ENCODE results near the gene C1GALT1C1.
A peak's percentile ranks its signal among the peaks of the same experiment; 100 is the strongest.
"Not testable (repeated sequence)": the region's sequence is repeated elsewhere in the genome, so short reads cannot be mapped to it uniquely, and the experiment has no call there.

The C1GALT1C1 gene

GRCh38 chrX:120629667-120630537 lies at the start of gene C1GALT1C1:
Gene C1GALT1C1, minus strand, starts transcription at chrX:120630054. Its CDS starts 2,888 bp downstream, at chrX:120627166.
- peak within 1 kb of the TSS; percentile 81 for H3K27ac ChIP-seq
- peak within 1 kb of the TSS; percentile 79 for H3K9ac ChIP-seq
- no peaks in the 10 kb centered on the region; the same call in 1 of the 2 replicates for H3K9me3 ChIP-seq
- H3K4me1 ChIP-seq = peaks cover 16% of the 10 kb centered on the region
- H4K20me1 ChIP-seq = no peaks in the 10 kb centered on the region
- no peaks in the 10 kb centered on the region for H3K27me3 ChIP-seq
- H3K4me2 ChIP-seq = peak within 1 kb of the TSS; percentile 66
- no peak for TF ChIP-seq Cebpa-rat (IDR thresholded peaks at IDR 0.05)
- no peaks in the 10 kb centered on the region for H3K36me3 ChIP-seq
- peak within 1 kb of the TSS; percentile 69 for H3K4me3 ChIP-seq

- Histone ChIP-seq H3K27ac (no peak overlapping the region), H3K4me2 (no peak overlapping the region), H3K9ac (no peak overlapping the region), H3K9me3 (peaks cover 10% of the 10 kb centered on the region), H3K36me3 (no peaks in the 10 kb centered on the region), H3K4me3 (no peak overlapping the region), H4K20me1 (no peaks in the 10 kb centered on the region), H3K4me1 (peaks cover 2% of the 10 kb centered on the region; the same call in 1 of the 2 replicates), H3K27me3 (no peaks in the 10 kb centered on the region)
- no peak for TF ChIP-seq Cebpa-rat (IDR thresholded peaks at IDR 0.05)
These were observed 47.3 kb upstream of the C1GALT1C1 start for GRCh38 chrX:120677004-120677652.

GRCh38 chrX:120672841-120673530 lies 43.1 kb upstream of the C1GALT1C1 start:
- peaks cover 5% of the 10 kb centered on the region; the same call in 1 of the 2 replicates for H3K4me1 ChIP-seq
- no peak overlapping the region for H3K4me2 ChIP-seq
- no peaks in the 10 kb centered on the region for H4K20me1 ChIP-seq
- peaks cover 10% of the 10 kb centered on the region for H3K9me3 ChIP-seq
- H3K27ac ChIP-seq = no peak overlapping the region
- no peaks in the 10 kb centered on the region for H3K27me3 ChIP-seq
- H3K4me3 ChIP-seq = no peak overlapping the region
- H3K9ac ChIP-seq = no peak overlapping the region
- H3K36me3 ChIP-seq = no peaks in the 10 kb centered on the region
- no peak for TF ChIP-seq Cebpa-rat (IDR thresholded peaks at IDR 0.05)

- Histone ChIP-seq H3K9ac (no peak overlapping the region), H3K9me3 (peaks cover 10% of the 10 kb centered on the region), H3K36me3 (no peaks in the 10 kb centered on the region), H3K4me1 (peaks cover 5% of the 10 kb centered on the region; the same call in 1 of the 2 replicates), H3K27ac (no peak overlapping the region), H3K4me2 (no peak overlapping the region), H3K4me3 (no peak overlapping the region), H3K27me3 (no peaks in the 10 kb centered on the region), H4K20me1 (no peaks in the 10 kb centered on the region)
- TF ChIP-seq Cebpa-rat (IDR thresholded peaks at IDR 0.05) = no peak
These were observed 42.5 kb upstream of the C1GALT1C1 start for GRCh38 chrX:120672389-120672788.

GRCh38 chrX:120671963-120672362 lies 42.1 kb upstream of the C1GALT1C1 start:
- TF ChIP-seq Cebpa-rat (IDR thresholded peaks at IDR 0.05) = no peak
- H3K27ac ChIP-seq = no peak overlapping the region
- H3K4me3 ChIP-seq = no peak overlapping the region
- no peaks in the 10 kb centered on the region for H3K27me3 ChIP-seq
- no peaks in the 10 kb centered on the region for H4K20me1 ChIP-seq
- peaks cover 10% of the 10 kb centered on the region for H3K9me3 ChIP-seq
- H3K36me3 ChIP-seq = no peaks in the 10 kb centered on the region
- H3K4me1 ChIP-seq = peaks cover 5% of the 10 kb centered on the region; the same call in 1 of the 2 replicates
- no peak overlapping the region for H3K4me2 ChIP-seq
- H3K9ac ChIP-seq = no peak overlapping the region

- H3K36me3 ChIP-seq = no peaks in the 10 kb centered on the region
- no peak overlapping the region for H3K4me2 ChIP-seq
- H3K4me3 ChIP-seq = no peak overlapping the region
- H3K9me3 ChIP-seq = no peaks in the 10 kb centered on the region
- no peak for TF ChIP-seq Cebpa-rat (IDR thresholded peaks at IDR 0.05)
- H3K4me1 ChIP-seq = peaks cover 5% of the 10 kb centered on the region; the same call in 1 of the 2 replicates
- H4K20me1 ChIP-seq = no peaks in the 10 kb centered on the region
- no peak overlapping the region for H3K27ac ChIP-seq
- no peak overlapping the region for H3K9ac ChIP-seq
- no peaks in the 10 kb centered on the region for H3K27me3 ChIP-seq
These were observed 38.5 kb upstream of the C1GALT1C1 start for GRCh38 chrX:120668357-120668756.

- not testable (repeated sequence) for H3K4me3 ChIP-seq, H3K9me3 ChIP-seq, H3K27ac ChIP-seq
These were observed 34.7 kb upstream of the C1GALT1C1 start for GRCh38 chrX:120664535-120664934.

GRCh38 chrX:120664081-120664480 lies 34.2 kb upstream of the C1GALT1C1 start:
- Histone ChIP-seq H3K4me1 (no peaks in the 10 kb centered on the region), H3K9me3 (no peaks in the 10 kb centered on the region), H3K27me3 (no peaks in the 10 kb centered on the region), H4K20me1 (no peaks in the 10 kb centered on the region), H3K27ac (no peak overlapping the region), H3K4me3 (no peak overlapping the region), H3K4me2 (no peak overlapping the region), H3K36me3 (no peaks in the 10 kb centered on the region), H3K9ac (no peak overlapping the region)
- TF ChIP-seq Cebpa-rat (IDR thresholded peaks at IDR 0.05) = no peak

More at GRCh38 chrX:120664535-120664934, 34.7 kb upstream of the C1GALT1C1 start:
- H4K20me1 ChIP-seq, H3K36me3 ChIP-seq, H3K27me3 ChIP-seq, H3K4me1 ChIP-seq, H3K9ac ChIP-seq, H3K4me2 ChIP-seq: not testable (repeated sequence)

GRCh38 chrX:120662662-120663061 lies 32.8 kb upstream of the C1GALT1C1 start:
- Histone ChIP-seq H3K36me3 (no peaks in the 10 kb centered on the region), H3K4me2 (no peak overlapping the region), H3K4me3 (no peak overlapping the region), H3K9me3 (no peaks in the 10 kb centered on the region), H3K27me3 (no peaks in the 10 kb centered on the region), H3K9ac (no peak overlapping the region), H4K20me1 (no peaks in the 10 kb centered on the region), H3K4me1 (no peaks in the 10 kb centered on the region), H3K27ac (no peak overlapping the region)
- no peak for TF ChIP-seq Cebpa-rat (IDR thresholded peaks at IDR 0.05)

All from BLaER1 (cell line).